Stimulated activated CD4-positive, alpha-beta T cell treated with anti-CD3 and anti-CD28 coated beads, Interleukin-2, amount 100 ng/mL, for 24 hours (primary cell): ENCODE measurements around the gene RPL36AL.

Experiments used
- DNase-seq, 2 donors: peaks; one replicate each; pipeline ENCODE4 v3.0.0-alpha.2; 2020

RPL36AL gene

GRCh38 chr14:49578141-49578540, 42.3 kb downstream of the RPL36AL start:
- no peak for DNase-seq

- no peak for DNase-seq
Observed at GRCh38 chr14:49574038-49574437, 46.4 kb downstream of the RPL36AL start.

DNA sequence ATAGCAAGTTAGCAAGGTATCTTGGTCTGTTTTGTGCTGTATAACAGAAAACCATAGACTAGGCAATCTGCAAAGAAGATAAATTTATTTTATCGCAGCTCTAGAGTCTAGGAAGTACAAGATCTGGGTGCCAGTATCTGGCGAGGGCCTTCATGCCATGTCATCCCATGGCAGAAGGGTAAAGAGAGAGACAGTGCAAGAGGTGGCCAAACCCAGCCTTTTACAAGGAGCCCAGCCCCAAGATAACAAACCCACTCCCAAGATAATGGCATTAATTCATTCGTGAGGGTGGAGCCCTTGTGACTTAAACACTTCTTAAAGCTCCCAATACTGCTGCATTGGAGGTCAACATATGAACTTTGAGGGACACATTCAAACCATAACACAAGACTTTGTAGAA, 51.1 kb downstream of the RPL36AL start:
- DNase-seq = no peak
